ENCODE measurements around the gene ANAPC2.

ANAPC2 gene

GRCh38 chr9:137126786-137127185 is 61.6 kb downstream of the ANAPC2 start:
- no peak for DNase-seq (ENCODE audit: low spot score)
